ENCODE measurements around the gene GLP1R. TPM values are rescaled to one million over a fixed set of nuclear protein-coding genes. Genes with fewer than 3 reads are reported as not detected.

GLP1R gene
- polyA plus RNA-seq, 1 donor (not counting 4 experiments of a cell fraction or from before 2014, with no cell fraction given) = not detected

DNA sequence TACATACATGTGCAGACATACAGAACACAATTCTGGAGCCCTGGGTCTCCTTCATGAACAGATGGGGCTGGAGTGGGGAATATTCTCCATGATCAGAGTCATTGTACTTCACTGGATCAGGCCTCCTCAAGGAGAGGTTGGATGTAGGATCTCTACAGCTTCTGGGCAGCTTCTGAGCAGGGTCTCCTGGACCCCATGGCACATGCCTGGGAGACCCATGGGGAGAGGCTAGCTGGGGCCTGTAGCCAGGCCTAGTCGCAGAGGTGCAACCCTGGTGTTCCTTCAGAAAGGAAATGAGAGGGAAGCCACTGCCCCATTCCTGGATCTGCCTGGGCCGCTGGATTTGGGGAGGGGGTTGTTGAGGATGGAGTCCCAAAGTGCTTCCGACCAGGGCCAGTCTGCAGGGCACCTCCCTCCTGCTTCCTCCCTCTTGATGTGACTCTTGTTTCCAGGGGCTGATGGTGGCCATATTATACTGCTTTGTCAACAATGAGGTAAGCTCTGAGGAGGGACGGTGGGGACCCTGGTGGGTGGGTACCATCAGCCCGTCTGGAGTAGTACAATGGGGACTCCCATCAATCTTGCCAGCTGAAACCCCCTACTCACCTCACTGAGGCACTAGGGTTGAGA, 31.8 kb downstream of the GLP1R start:
- no peak overlapping the region for H3K4me3 ChIP-seq (ENCODE audit: control insufficient read depth in 2 of 3, extremely low read depth in 1 of 3, insufficient read depth in 2 of 3, low read depth in 1 of 3, low read length in 3 of 3)
- H3K9ac ChIP-seq (ENCODE audit: control insufficient read depth, extremely low read depth, insufficient read depth, low read length) = no peak overlapping the region
- no peaks in the 10 kb centered on the region for H3K9me3 ChIP-seq (ENCODE audit: control insufficient read depth, low read depth, low read length)
- H2AFZ ChIP-seq (ENCODE audit: control insufficient read depth, low read length) = no peak overlapping the region
- H3K27me3 ChIP-seq (ENCODE audit: control insufficient read depth, extremely low read depth, insufficient read depth, low read length) = peaks cover 3% of the 10 kb centered on the region
- no peaks in the 10 kb centered on the region for H3K36me3 ChIP-seq (ENCODE audit: control insufficient read depth in 2 of 2, extremely low read depth in 1 of 2, insufficient read depth in 2 of 2, low read length in 2 of 2)
- no peak for DNase-seq (ENCODE audit: low read depth, low spot score)
- no peaks in the 10 kb centered on the region for H4K20me1 ChIP-seq (ENCODE audit: control insufficient read depth, extremely low read depth, insufficient read depth, low read length)
- no peaks in the 10 kb centered on the region for H3K79me2 ChIP-seq (ENCODE audit: control insufficient read depth, insufficient read depth, low read length)
- TF ChIP-seq, protein P1, sequence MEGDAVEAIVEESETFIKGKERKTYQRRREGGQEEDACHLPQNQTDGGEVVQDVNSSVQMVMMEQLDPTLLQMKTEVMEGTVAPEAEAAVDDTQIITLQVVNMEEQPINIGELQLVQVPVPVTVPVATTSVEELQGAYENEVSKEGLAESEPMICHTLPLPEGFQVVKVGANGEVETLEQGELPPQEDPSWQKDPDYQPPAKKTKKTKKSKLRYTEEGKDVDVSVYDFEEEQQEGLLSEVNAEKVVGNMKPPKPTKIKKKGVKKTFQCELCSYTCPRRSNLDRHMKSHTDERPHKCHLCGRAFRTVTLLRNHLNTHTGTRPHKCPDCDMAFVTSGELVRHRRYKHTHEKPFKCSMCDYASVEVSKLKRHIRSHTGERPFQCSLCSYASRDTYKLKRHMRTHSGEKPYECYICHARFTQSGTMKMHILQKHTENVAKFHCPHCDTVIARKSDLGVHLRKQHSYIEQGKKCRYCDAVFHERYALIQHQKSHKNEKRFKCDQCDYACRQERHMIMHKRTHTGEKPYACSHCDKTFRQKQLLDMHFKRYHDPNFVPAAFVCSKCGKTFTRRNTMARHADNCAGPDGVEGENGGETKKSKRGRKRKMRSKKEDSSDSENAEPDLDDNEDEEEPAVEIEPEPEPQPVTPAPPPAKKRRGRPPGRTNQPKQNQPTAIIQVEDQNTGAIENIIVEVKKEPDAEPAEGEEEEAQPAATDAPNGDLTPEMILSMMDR (optimal IDR thresholded peaks at IDR 0.05 in 1 of 3, IDR thresholded peaks at IDR 0.05 in 1 of 3, conservative IDR thresholded peaks at IDR 0.05 in 1 of 3; ENCODE audit: extremely low read depth in 1 of 3, insufficient read depth in 2 of 3, low read length in 3 of 3) = no peak
- no peak for TF ChIP-seq EZH2 (IDR thresholded peaks at IDR 0.05; ENCODE audit: low read length)
- H3K27ac ChIP-seq (ENCODE audit: control insufficient read depth, insufficient read depth, low read length) = no peak overlapping the region
- H3K4me1 ChIP-seq (ENCODE audit: control insufficient read depth, extremely low read depth, insufficient read depth, low read length) = no peaks in the 10 kb centered on the region
- H3K4me2 ChIP-seq (ENCODE audit: control insufficient read depth, extremely low read depth, insufficient read depth, low read depth, low read length) = no peak overlapping the region
- no peaks in the 10 kb centered on the region for H3K9me1 ChIP-seq (ENCODE audit: control insufficient read depth, extremely low read depth, insufficient read depth, low read length)
- dilution Hi-C loops (cut with MboI; ENCODE audit: extremely low pct_ligation_motif_present, low sequenced_read_pairs) = no loop called here
- FAIRE-seq = no peak

- peaks cover 3% of the 10 kb centered on the region for H3K27me3 ChIP-seq (ENCODE audit: control insufficient read depth, extremely low read depth, insufficient read depth, low read length)
Measured at GRCh38 chr6:39082310-39082709, 33.7 kb downstream of the GLP1R start.

More at GRCh38 chr6:39082310-39082709, 33.7 kb downstream of the GLP1R start:
- DNase-seq (ENCODE audit: low read depth, low spot score) (no peak), FAIRE-seq (no peak)
- no peak for TF ChIP-seq EZH2 (IDR thresholded peaks at IDR 0.05; ENCODE audit: low read length)
- TF ChIP-seq, protein P1 (optimal IDR thresholded peaks at IDR 0.05 in 1 of 3, IDR thresholded peaks at IDR 0.05 in 1 of 3, conservative IDR thresholded peaks at IDR 0.05 in 1 of 3; ENCODE audit: extremely low read depth in 1 of 3, insufficient read depth in 2 of 3, low read length in 3 of 3) = no peak
- H2AFZ ChIP-seq (ENCODE audit: control insufficient read depth, low read length) = no peak overlapping the region
- no peaks in the 10 kb centered on the region for H3K79me2 ChIP-seq (ENCODE audit: control insufficient read depth, insufficient read depth, low read length)
- H3K36me3 ChIP-seq (ENCODE audit: control insufficient read depth in 2 of 2, extremely low read depth in 1 of 2, insufficient read depth in 2 of 2, low read length in 2 of 2) = no peaks in the 10 kb centered on the region
- H3K9me3 ChIP-seq (ENCODE audit: control insufficient read depth, low read depth, low read length) = no peaks in the 10 kb centered on the region
- H3K4me1 ChIP-seq (ENCODE audit: control insufficient read depth, extremely low read depth, insufficient read depth, low read length) = no peaks in the 10 kb centered on the region
- no peak overlapping the region for H3K4me3 ChIP-seq (ENCODE audit: control insufficient read depth in 2 of 3, extremely low read depth in 1 of 3, insufficient read depth in 2 of 3, low read depth in 1 of 3, low read length in 3 of 3)
- no peak overlapping the region for H3K9ac ChIP-seq (ENCODE audit: control insufficient read depth, extremely low read depth, insufficient read depth, low read length)
- dilution Hi-C loops (cut with MboI; ENCODE audit: extremely low pct_ligation_motif_present, low sequenced_read_pairs) = no loop called here
- H3K27ac ChIP-seq (ENCODE audit: control insufficient read depth, insufficient read depth, low read length) = no peak overlapping the region
- H3K9me1 ChIP-seq (ENCODE audit: control insufficient read depth, extremely low read depth, insufficient read depth, low read length) = no peaks in the 10 kb centered on the region
- no peaks in the 10 kb centered on the region for H4K20me1 ChIP-seq (ENCODE audit: control insufficient read depth, extremely low read depth, insufficient read depth, low read length)
- no peak overlapping the region for H3K4me2 ChIP-seq (ENCODE audit: control insufficient read depth, extremely low read depth, insufficient read depth, low read depth, low read length)

All from keratinocyte (primary cell).